GM19238 (cell line): Measurements from ENCODE around the gene NDEL1.

Experiments used
- DNase-seq: peaks from one replicate; pipeline ENCODE4 v3.0.0; 2011; ENCODE audit warnings: low spot score; ENCODE audit not compliant: insufficient read length

The NDEL1 gene

DNA sequence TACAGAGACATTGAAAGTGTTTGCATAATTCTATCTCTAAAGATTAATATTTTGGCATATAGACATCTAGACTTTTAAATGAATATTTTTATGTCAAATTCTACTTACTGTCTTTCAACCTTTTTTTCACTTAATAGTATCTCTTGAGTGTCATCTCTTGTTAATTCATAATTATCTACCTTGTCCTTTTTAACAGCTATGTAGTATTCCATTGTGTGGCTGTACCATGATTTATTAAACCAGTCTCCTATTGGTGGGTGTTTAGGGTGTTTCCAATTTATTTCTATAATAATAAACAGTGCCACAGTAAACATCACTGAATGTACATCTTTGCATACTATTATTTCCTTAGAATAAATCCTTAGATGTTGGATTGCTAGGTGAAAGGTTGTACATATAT lies 21.7 kb upstream of the NDEL1 start:
- no peak for DNase-seq

DNA sequence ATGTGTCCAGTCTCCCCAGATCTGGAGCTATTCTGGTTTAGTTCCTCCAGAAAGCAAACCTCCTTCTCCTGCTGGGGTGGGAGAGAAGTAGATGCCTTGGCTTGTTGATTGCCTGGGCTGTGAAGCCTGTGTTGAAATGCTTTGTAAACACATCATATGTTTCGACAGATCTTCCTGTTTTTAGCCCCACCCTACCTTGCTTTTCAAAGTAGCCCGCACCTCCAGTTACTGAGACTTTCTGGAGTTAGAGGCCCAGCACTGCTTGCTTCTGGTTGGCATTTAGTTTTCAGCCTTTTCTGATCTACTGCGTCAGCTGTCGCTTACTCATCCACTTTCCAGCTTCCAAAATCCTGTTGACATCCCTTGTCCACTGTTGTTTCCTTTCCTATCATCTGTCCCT lies 17.9 kb upstream of the NDEL1 start:
- no peak for DNase-seq

DNA sequence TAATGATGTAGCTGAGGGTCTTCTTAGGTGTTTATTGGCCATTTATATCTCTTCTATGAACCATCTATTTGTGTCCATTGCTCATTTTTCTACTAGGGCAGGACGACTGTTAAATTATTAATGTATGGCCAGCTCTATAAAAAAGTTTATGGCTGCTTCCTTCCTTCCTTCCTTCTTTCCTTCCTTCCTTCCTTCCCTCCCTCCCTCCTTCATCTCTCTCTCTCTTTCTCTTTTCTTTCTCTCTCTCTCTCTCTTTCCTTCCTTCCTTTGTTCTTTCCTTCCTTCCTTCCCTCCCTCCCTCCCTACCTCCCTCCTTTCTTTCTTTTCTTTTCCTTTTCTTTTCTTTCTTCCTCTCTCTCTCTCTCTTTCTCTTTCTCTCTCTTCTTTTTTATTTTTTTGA lies 17.2 kb upstream of the NDEL1 start:
- DNase-seq, result no peak

DNA sequence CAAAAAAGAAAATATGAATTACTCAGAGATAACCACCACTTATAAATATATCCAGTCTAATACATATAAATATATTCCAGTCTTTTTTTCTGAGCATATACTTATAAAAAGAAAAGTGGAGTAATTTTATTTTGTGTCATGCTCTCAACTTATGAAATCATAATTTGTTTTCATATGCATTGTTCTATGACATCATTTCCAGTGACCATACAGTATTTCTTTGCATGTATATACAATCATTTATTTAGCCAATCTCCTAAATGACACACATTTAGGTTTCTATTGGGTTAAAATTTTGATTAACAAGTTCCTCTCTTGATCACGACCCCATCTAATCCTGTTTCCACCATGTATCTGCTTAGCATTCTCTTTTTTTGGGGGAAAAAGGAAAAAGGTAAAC lies 16.4 kb upstream of the NDEL1 start:
- DNase-seq, result no peak

DNA sequence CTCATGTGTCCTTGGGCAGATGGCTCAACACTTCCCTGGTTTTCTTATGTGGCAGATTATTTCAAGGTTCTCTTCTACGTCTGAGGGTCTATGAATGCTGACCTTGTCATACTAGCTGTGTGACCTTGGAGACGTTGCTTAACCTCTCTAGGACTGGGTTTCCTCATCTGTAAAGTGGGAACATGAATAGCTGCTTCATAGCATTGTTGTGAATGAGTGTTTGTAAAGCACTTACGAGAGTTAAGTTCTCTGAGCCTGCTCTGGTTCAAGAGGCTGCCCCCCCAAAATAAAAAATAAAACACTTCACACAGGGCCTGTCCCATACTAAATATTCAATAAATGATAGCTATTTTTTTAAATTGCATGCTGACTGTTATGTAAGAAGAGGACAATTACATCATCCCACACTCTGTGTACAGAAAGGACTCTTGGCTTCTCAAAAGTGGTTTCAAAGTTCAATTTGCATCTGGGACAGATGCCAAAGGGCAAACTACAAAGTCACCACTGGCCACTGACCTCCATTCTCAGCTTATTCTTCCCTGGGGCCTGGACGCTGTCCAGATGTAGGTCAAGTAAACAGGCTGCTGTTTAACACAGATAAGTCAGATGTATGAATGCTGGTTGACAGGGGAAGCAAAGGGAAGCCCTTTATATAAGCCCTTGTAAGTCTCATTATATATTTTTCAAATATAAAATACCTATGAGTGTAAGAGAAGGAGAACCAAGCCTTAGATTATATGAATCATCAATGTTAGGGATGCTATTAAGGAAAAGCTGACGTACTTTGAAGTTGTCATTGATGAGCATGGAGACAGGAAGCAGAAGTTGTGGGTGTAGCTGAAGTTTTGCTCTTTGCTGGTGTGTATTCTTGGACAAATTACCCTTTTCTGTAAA lies 15.4 kb upstream of the NDEL1 start:
- DNase-seq, result no peak

DNA sequence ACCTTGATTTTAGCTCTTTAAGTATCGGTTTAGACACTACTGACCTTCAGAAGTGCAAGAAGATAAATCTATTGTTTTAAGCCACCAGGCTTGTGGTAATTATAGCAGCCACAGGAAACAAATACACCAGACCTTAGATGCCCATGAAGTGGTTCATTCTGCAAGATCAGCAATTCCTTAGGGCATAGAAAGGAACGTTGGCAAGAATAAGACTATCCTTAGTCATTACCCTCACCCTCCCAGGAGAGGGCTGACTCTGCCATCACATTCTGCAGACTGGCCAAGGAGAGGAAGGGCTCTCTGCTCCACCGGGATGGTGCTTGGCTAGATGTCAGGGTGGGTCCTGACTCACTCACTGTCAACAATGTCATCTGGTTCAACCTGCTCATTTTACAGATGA lies 14.1 kb upstream of the NDEL1 start:
- no peak for DNase-seq

DNA sequence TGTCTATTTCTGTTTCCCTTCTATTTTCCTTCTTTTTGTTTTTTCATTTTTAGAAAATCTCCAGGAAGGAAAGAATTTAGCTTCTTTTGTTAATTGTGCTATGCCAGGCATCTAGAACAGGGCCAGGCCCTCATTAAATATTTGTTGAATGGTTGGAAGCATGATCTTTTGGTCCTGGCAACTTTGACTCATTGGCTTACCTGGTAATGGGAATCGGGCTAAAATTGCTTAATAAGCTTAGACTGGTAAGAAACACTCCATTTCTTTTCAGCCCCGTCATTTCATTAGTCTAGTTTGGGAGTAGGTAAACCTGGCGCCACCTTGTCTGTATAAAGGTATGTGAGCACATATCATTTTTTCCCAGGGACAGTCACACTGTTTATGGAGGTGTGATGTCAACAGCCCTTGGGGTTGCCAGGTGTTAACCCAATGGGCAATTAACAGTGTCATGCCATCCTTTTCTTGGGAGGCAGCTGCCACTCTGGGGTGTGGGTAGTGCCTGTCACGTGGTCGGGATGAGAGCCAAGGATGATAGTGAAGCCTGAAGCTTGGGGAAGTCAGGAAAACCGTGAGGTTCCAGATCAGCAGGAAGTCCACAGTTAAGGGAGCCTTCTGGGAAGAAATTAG lies 9.5 kb upstream of the NDEL1 start:
- DNase-seq, result no peak

DNA sequence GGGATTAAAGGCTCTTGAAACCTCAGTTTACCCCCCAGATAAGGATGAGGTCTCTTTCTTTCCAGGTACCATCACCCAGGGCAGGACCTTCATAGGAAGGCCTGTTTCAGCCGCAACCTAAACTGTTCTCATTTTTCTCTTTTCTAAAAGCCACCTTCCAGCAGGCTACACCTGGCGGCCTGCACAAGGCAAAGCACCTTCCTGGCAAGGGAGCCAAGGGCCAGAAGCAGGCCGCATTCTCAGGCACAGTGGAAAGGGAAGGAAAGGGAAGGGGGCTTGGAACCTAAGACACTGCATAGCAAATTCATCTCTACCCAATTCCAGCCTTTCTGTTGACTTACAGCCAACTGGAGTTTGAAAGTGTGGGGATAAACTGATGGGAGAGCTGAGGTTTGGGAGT lies 8.9 kb upstream of the NDEL1 start:
- DNase-seq, result no peak

DNA sequence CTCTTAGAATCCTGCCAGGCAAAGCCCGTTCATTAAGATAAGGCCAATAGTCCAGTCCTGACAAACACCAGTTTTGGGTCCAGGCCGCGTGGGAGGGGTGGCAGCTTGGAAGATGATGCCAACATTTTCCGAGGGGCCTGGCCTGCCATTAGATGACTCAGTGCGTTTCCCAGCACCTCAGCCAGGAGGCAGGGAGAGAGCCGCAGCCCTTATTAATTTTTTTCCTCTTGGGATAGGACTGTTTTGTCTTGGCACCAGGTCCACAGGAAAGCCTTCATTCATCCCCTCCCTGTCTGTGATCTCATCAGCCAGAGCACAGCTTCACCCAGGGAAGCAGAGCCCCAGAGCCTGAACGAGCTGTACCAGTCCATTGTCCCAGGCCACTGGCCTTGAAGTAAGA lies 4.7 kb upstream of the NDEL1 start:
- no peak for DNase-seq

DNA sequence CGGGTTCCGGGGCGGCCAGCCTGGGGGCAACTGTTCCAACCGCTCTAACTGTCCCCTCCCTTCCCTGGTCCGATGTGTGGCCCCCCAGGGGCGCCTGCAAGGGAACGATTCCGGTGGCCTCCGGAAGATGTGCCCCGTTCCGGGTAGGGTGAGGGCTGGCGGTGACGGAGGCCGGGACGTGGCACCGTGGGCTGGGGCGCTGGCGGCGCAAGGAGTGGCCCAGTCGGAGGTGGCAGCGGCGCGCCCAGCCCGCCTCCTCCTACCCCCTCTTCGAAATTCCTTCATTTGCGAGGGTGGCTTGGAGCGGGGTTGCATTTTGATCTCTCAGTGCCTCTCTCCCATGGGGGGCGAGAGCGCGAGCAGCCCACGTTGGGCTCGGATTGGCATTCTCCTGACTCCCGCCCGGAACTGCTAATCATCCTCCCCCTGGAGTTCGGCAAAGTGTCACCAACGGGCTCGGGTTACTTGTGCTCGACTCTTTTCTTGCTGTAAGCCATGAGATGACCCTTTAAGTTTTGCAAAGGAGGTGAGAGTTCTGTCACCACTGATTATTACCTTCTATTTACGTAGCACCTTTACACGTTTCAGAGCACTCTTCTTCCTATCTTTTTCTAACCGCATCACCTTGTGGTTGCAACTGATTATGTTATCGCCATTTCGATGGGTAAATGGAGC lies 622 bp downstream of the NDEL1 start:
- DNase-seq, result peak; percentile 33

DNA sequence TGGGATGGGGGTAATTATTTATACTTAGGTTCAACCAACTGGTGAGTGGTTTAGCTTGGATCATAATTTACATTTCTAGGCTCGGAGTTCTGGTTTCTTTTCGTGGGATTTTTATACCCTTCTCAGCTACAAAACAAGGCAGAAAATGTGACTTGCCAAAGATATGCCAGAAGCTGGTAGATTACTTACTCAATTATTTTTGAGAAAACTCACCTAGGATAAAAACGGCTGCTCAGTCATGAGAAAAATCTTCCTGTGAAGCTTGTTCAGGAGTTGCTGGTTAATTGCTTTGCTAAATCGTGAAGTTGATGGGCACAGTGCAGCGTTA lies 1.1 kb downstream of the NDEL1 start:
- no peak for DNase-seq

DNA sequence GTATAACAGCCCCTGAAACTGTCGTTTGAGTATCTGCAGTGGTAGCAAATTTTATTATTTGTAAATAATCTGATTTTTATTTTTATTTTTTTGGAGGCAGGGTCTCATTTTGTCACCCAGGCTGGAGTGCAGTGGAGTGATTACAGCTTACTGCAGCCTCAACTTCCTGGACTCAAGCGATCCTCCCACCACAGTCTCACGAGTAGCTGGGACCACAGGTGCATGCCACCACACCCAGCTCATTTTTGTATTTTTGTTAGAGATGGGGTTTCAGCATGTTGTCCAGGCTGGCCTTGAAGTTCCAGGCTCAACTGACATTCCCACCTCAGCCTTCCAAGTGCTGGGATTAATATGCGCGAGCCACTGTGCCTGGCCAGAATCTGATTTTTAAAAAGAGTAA lies 2.8 kb downstream of the NDEL1 start:
- DNase-seq, result no peak

DNA sequence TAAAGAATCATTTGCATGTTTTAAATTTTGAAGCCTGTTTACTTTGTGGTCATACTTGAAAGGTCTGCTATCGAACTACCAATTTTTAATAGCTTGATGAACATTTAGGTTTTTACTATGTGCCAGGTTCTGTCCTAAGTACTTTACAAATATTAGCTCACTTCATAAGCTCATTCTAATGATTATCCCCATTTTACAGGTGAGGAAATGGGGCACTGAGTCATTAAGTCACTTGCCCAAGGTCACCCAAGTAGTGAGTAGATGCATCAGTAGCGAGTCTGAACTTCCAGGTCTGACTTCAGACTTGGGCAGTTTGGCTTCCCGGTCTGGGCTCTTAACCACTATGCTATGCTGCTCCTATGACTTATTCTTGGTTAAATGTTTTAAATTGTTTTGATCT lies 4.0 kb downstream of the NDEL1 start:
- DNase-seq, result no peak

DNA sequence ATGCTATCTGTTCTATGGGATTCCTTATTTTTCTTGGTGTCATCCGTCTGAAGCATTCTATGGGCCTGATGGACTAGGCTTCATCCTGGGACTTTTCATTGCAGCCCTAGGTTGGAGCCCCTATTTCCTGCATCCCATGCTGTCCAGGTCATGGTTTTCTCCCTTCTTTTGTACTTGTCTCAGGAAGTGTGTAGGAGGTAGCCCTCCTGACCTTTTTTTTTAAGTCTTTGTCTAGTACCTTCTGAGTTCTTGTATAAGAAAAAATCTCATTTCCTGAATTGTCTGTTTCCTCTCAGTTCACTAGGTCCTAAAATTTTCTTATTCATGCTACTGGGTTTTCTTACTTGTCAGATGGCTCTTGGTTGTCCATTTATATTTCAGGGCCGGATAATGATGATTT lies 6.0 kb downstream of the NDEL1 start:
- no peak for DNase-seq

DNA sequence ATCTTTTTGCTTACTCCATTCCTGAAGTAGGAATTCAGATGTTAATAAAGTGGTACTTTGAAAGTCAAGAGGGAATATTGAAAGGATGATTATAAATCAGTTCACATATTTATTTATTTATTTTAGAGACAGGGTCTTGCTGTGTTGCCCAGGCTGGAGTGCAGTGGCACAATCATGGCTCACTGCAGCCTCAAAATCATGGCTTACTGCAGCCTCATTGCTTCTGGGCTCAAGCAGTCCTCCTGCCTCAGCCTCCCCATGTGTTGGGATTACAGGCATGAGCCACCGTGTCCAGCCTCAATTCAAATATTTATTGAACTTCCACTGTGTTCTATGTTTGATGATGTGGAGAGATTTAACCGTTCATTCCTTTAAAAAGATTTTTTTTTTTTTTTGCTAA lies 6.6 kb downstream of the NDEL1 start:
- no peak for DNase-seq

DNA sequence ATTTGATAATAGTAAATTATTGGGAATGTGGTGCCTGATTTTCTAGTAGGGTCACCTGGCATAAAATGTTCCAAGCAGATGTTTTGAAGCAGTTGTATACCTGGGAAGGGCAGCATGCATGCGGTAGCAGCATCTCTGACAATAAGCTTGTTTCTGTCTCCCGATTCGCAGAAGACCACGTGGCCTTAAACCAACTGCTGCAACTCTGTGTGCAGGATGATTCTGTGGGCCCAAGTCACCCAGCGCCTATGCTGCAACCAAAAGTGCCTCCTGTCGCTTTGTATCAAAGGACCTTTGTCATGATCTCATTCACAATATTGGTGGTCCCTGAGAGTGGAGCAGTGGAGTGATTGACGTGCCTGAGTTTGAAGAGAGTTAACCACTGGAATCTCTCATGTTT lies 8.1 kb downstream of the NDEL1 start:
- DNase-seq, result no peak

DNA sequence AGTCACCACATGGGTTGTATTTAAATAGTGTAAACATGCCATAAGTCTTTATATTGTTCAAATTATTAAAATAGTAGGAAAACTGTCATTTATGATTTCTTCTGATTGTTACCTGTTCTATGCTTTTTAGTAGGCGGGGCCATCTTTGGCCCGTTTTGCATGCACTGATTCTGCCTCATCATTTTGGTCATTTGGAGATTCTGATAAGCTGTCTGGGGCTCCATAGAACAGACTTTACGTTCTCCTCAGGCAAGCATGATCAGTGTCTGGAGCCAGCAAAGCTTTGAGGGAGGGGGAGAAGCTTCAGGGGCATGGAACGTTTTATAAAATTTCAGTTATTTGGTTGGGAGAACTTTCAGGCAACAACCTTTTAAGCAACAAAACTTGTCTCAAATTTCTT lies 8.8 kb downstream of the NDEL1 start:
- DNase-seq, result no peak

DNA sequence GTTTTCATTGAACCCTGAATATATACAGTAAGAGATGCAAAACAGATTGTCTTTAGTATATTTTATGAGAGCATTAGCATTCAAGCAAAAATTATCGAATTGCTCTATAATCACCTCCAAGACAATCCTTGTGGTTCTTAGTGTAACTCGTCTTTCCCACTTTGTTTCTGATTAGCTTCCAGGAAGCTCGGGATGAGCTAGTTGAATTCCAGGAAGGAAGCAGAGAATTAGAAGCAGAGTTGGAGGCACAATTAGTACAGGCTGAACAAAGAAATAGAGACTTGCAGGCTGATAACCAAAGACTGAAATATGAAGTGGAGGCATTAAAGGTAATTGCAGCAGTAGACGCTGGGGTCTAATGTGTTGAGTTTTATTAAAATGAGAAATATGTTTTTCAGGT lies 9.9 kb downstream of the NDEL1 start:
- DNase-seq, result no peak

DNA sequence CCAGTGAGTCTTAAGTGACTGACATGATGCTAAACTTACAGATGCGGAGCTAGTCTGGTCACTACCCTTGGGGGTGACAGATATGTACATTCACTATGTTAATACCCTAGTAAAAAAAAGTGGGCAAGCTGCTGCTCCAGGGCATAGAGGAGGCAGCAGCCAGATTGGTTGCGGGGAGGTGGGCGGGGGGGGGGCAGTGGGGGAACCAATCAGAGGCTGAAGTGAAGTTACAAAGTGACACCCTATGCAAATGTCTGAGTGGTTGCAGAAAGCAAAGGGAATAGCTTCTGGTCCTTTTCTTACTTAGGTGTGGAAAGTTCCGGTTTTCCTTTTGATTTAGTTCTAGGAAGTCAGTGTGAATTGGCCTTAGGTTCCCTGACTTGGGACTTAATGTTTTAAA lies 12.1 kb downstream of the NDEL1 start:
- no peak for DNase-seq

DNA sequence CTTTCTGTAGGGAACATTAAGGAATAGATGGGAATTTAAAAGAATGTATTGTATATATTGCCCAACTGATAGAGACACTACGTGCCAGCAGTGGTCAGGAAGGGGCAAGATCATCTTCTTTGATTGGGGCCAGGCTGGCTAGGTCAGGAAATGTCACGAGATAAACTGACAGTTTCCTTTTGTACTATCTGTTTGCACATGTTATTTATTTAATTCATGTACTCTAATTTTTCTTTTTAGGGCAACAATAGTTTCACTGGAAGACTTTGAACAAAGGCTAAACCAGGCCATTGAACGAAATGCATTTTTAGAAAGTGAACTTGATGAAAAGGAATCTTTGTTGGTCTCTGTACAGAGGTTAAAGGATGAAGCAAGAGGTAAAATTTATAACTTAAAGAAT lies 12.6 kb downstream of the NDEL1 start:
- DNase-seq, result no peak

DNA sequence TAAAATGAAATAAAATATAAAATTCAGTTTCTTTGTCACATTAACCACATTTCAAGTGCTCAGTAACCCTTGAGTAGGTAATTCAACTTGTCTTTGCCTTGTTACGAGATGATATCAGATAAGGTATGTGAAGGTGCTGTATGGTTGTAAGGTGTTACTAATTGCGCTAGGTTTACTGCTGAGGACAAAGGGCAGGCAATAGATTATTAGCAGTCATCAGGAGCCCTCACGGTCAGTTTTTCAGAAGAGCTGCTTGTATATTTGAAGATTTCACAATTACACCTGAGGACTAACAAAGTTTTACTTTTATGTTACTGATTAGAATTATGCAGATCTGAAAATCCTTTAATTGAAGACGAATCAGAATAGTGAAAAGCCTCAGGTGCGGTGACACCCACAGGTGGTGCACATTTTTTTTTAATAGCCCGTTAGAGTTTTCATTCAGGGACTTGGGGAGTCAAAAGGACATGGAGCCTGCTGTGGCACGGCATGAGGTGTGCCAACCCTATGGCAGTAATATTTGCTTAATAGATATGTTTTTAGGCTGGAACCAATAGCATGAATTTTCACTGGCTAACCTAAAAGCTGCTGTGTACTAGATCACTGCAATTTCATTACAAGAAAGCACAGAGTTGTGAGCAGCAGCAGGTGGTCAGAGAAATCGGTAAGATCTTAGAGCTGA lies 16.4 kb downstream of the NDEL1 start:
- no peak for DNase-seq

DNA sequence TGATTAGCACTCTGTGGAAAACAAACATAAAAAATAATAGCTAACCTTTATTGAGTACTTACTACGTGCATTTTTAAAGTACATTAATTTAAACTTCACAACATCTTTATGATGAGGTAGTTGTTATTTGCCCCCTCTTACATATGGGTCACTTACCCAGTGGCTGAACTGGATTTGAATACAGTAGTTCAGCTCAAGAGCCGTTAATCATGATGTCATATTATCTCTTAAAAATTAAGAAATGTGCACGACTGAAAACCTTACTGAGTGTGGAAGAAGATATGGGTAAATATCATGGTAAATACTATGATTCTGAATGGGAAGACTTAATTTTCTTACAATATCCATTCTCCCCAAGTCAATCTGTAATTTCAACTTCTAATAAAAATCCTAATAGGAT lies 17.6 kb downstream of the NDEL1 start:
- no peak for DNase-seq
